GM23338 (cell line): ENCODE data around the gene SPINDOC.

Experiments
- CREB1 ChIP-seq: fragments of 250-450 bp; sonication (Bioruptor Pico); IDR thresholded peaks from 2 replicates; pipeline ENCODE4 v1.5.0; 2020; ENCODE audit warnings: low read depth, mild to moderate bottlenecking, moderate library complexity
- EZH2 ChIP-seq: fragments of 200-600 bp; sonication (generic); IDR thresholded peaks from one replicate; pipeline ENCODE4 v1.8.0; 2017; ENCODE audit warnings: antibody characterized with exemption, mild to moderate bottlenecking, low read depth; ENCODE audit not compliant: unreplicated experiment
- EZH2phosphoT487 ChIP-seq: fragments of 200-600 bp; sonication (generic); IDR thresholded peaks from one replicate; pipeline ENCODE4 v1.8.1; 2018; ENCODE audit warnings: antibody characterized with exemption; ENCODE audit not compliant: unreplicated experiment
- JUNB ChIP-seq: IDR thresholded peaks from one replicate; pipeline ENCODE4 v1.6.1; 2016; ENCODE audit warnings: antibody characterized with exemption; ENCODE audit not compliant: unreplicated experiment
- NANOG ChIP-seq: IDR thresholded peaks from 2 replicates; pipeline ENCODE4 v1.6.1; 2016; ENCODE audit warnings: antibody characterized with exemption, borderline replicate concordance
- POLR2AphosphoS5 ChIP-seq: IDR thresholded peaks from 2 replicates; pipeline ENCODE4 v1.6.1; 2016; ENCODE audit warnings: antibody characterized with exemption, low read depth
- STAT1 ChIP-seq: IDR thresholded peaks from one replicate; pipeline ENCODE4 v1.6.1; 2016; ENCODE audit warnings: antibody characterized with exemption; ENCODE audit not compliant: unreplicated experiment
- ZNF114 ChIP-seq: fragments of 250-450 bp; sonication (Bioruptor Pico); IDR thresholded peaks from 2 replicates; pipeline ENCODE4 v1.5.0; 2020; ENCODE audit warnings: mild to moderate bottlenecking, moderate library complexity
- ZNF331 ChIP-seq: fragments of 250-450 bp; sonication (Bioruptor Pico); IDR thresholded peaks from 2 replicates; pipeline ENCODE4 v1.5.0; 2020; ENCODE audit warnings: low read depth, mild to moderate bottlenecking, moderate library complexity
- TF ChIP-seq, protein P1 (sequence below), 2 experiments: fragments of 200-600 bp in 1 of 2; sonication (generic) in 1 of 2; conservative IDR thresholded peaks; 2 replicates each; pipeline versions ENCODE4 v1.5.1 to v1.6.1; 2016 to 2017; ENCODE audit warnings: antibody characterized with exemption in 2 of 2, low read depth in 2 of 2, mild to moderate bottlenecking in 2 of 2, moderate library complexity in 1 of 2
- TF ChIP-seq, protein P2 (sequence below): IDR thresholded peaks from one replicate; pipeline ENCODE4 v1.6.1; 2018; ENCODE audit warnings: antibody characterized with exemption; ENCODE audit not compliant: unreplicated experiment
- TF ChIP-seq, protein P3 (sequence below): IDR thresholded peaks from 2 replicates; pipeline ENCODE4 v1.6.1; 2016; ENCODE audit warnings: antibody characterized with exemption

DNA sequence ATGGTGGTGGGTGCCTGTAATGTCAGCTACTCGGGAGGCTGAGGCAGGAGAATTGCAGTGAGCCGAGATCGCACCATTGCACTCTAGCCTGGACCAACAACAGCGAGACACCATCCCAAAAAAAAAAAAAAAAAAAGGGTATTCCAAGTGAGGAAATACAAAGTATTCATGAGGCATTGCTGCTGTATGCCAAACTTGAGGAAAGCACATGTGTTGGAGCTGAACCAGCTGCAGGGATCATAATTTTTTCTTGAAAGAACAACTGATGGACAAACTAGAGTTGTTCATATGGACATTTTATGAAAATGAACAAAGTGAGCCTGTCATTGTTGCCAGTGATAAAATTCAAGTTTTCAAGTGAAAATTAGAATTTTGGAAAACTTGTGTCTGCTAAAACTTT, 41.4 kb downstream of the SPINDOC start:
- TF ChIP-seq, protein P1, sequence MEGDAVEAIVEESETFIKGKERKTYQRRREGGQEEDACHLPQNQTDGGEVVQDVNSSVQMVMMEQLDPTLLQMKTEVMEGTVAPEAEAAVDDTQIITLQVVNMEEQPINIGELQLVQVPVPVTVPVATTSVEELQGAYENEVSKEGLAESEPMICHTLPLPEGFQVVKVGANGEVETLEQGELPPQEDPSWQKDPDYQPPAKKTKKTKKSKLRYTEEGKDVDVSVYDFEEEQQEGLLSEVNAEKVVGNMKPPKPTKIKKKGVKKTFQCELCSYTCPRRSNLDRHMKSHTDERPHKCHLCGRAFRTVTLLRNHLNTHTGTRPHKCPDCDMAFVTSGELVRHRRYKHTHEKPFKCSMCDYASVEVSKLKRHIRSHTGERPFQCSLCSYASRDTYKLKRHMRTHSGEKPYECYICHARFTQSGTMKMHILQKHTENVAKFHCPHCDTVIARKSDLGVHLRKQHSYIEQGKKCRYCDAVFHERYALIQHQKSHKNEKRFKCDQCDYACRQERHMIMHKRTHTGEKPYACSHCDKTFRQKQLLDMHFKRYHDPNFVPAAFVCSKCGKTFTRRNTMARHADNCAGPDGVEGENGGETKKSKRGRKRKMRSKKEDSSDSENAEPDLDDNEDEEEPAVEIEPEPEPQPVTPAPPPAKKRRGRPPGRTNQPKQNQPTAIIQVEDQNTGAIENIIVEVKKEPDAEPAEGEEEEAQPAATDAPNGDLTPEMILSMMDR (conservative IDR thresholded peaks at IDR 0.05; ENCODE audit: low read depth in 2 of 2) = no peak
- TF ChIP-seq POLR2AphosphoS5 (no peak), EZH2phosphoT487 (no peak), EZH2 (no peak), CREB1 (CRISPR knock-in tag) (no peak), JUNB (no peak), NANOG (no peak), ZNF331 (no peak), STAT1 (no peak), ZNF114 (no peak)
- TF ChIP-seq, protein P2, sequence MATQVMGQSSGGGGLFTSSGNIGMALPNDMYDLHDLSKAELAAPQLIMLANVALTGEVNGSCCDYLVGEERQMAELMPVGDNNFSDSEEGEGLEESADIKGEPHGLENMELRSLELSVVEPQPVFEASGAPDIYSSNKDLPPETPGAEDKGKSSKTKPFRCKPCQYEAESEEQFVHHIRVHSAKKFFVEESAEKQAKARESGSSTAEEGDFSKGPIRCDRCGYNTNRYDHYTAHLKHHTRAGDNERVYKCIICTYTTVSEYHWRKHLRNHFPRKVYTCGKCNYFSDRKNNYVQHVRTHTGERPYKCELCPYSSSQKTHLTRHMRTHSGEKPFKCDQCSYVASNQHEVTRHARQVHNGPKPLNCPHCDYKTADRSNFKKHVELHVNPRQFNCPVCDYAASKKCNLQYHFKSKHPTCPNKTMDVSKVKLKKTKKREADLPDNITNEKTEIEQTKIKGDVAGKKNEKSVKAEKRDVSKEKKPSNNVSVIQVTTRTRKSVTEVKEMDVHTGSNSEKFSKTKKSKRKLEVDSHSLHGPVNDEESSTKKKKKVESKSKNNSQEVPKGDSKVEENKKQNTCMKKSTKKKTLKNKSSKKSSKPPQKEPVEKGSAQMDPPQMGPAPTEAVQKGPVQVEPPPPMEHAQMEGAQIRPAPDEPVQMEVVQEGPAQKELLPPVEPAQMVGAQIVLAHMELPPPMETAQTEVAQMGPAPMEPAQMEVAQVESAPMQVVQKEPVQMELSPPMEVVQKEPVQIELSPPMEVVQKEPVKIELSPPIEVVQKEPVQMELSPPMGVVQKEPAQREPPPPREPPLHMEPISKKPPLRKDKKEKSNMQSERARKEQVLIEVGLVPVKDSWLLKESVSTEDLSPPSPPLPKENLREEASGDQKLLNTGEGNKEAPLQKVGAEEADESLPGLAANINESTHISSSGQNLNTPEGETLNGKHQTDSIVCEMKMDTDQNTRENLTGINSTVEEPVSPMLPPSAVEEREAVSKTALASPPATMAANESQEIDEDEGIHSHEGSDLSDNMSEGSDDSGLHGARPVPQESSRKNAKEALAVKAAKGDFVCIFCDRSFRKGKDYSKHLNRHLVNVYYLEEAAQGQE = no peak
- TF ChIP-seq, protein P3, sequence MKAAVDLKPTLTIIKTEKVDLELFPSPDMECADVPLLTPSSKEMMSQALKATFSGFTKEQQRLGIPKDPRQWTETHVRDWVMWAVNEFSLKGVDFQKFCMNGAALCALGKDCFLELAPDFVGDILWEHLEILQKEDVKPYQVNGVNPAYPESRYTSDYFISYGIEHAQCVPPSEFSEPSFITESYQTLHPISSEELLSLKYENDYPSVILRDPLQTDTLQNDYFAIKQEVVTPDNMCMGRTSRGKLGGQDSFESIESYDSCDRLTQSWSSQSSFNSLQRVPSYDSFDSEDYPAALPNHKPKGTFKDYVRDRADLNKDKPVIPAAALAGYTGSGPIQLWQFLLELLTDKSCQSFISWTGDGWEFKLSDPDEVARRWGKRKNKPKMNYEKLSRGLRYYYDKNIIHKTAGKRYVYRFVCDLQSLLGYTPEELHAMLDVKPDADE = no peak
